ENCODE results near the gene BIN1. TPM values are rescaled to one million over a fixed set of nuclear protein-coding genes. Genes with fewer than 3 reads are reported as not detected.

Gene BIN1
- total RNA-seq, 1 donor from 2014 or later = 50.2 TPM

DNA sequence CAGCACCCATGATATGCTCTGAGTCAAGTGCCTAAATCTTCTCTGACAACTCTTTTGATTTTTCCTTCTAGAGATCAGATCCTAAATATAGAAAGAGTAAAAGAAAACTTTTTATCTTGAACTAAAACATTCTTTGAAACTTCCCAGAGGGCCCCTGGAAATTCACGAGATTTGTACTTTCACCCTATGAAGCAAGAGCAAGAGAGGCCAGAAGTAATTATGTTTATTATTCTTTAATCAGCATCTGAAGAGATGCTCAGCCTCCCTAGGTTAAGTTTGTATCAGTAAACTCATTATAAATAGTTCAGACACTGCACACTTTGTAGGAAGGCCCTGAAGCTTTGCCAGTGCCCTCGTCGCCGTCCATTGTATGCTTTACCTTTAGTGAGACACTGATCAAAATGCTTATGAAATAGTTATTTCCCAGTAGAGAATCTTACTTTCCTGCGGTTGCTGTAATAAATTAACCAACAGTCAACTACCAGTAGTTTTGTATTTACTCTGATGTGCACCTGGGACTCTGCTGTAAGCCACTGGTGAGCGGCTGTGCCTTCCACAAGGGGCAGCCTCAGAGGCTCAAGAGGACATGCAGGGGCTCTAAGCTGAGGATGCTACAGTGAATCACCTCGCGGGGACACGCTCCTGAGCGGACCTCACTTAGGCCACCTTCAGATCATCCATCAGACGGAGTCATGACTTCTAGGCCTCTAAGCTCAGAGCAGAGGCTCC is 71.9 kb downstream of the BIN1 start:
- H3K27ac ChIP-seq (ENCODE audit: low read depth, low read length) = no peak overlapping the region
- Mint-ChIP-seq H3K36me3 (ENCODE audit: low read depth, unreplicated experiment) (no peaks in the 10 kb centered on the region), H3K4me3 (ENCODE audit: unreplicated experiment) (no peak overlapping the region), H3K27ac (ENCODE audit: unreplicated experiment) (no peak overlapping the region), H3K27me3 (ENCODE audit: low read depth, unreplicated experiment) (peaks cover 13% of the 10 kb centered on the region), H3K9me3 (ENCODE audit: unreplicated experiment) (peaks cover 2% of the 10 kb centered on the region), H3K4me1 (ENCODE audit: low read depth, unreplicated experiment) (no peaks in the 10 kb centered on the region)
- H4K20me1 ChIP-seq (ENCODE audit: insufficient read depth, low read length) = no peaks in the 10 kb centered on the region
- FAIRE-seq (no peak), DNase-seq (ENCODE audit: low read depth) (no peak)
- no peaks in the 10 kb centered on the region for H3K36me3 ChIP-seq (ENCODE audit: insufficient read depth, low read length)
- no peaks in the 10 kb centered on the region for H3K27me3 ChIP-seq (ENCODE audit: insufficient read depth, low read length)
- H3K4me2 ChIP-seq (ENCODE audit: low read length) = no peak overlapping the region
- H3K4me1 ChIP-seq (ENCODE audit: insufficient read depth, low read length) = no peaks in the 10 kb centered on the region
- H3K79me2 ChIP-seq (ENCODE audit: insufficient read depth, low read length) = no peaks in the 10 kb centered on the region
- no peak for TF ChIP-seq EZH2 (IDR thresholded peaks at IDR 0.05; ENCODE audit: insufficient read depth, low read length)
- TF ChIP-seq, protein P1, sequence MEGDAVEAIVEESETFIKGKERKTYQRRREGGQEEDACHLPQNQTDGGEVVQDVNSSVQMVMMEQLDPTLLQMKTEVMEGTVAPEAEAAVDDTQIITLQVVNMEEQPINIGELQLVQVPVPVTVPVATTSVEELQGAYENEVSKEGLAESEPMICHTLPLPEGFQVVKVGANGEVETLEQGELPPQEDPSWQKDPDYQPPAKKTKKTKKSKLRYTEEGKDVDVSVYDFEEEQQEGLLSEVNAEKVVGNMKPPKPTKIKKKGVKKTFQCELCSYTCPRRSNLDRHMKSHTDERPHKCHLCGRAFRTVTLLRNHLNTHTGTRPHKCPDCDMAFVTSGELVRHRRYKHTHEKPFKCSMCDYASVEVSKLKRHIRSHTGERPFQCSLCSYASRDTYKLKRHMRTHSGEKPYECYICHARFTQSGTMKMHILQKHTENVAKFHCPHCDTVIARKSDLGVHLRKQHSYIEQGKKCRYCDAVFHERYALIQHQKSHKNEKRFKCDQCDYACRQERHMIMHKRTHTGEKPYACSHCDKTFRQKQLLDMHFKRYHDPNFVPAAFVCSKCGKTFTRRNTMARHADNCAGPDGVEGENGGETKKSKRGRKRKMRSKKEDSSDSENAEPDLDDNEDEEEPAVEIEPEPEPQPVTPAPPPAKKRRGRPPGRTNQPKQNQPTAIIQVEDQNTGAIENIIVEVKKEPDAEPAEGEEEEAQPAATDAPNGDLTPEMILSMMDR (IDR thresholded peaks at IDR 0.05; ENCODE audit: insufficient read depth, low read depth, low read length) = no peak
- H3K9me3 ChIP-seq (ENCODE audit: insufficient read depth, low read depth, low read length) = no peaks in the 10 kb centered on the region
- H3K9ac ChIP-seq (ENCODE audit: low read length) = no peak overlapping the region
- H2AFZ ChIP-seq (ENCODE audit: low read depth, low read length) = no peak overlapping the region
- H3K4me3 ChIP-seq (ENCODE audit: insufficient read depth, low read depth, low read length) = no peak overlapping the region

DNA sequence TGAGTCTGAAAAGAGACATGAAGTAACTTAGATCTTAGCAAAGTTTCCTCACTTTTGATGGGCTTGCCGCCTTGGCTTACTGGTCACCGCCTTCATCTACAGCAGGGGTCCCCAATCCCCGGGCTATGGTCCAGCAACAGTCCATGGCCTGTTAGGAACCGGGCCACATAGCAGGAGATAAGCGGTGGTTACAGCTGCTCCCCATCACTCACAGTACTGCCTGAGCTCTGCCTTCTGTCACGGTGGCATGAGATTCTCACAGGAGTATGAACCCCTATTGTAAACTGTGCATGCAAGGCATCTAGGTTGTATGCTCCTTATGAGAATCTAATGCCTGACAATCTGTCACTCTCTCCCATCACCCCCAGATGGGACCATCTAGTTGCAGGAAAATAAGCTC is 72.9 kb downstream of the BIN1 start:
- H3K4me3 Mint-ChIP-seq (ENCODE audit: unreplicated experiment) = no peak overlapping the region
- Histone ChIP-seq H2AFZ (ENCODE audit: low read depth, low read length) (no peak overlapping the region), H3K9me3 (ENCODE audit: insufficient read depth, low read depth, low read length) (no peaks in the 10 kb centered on the region)

More for the DNA sequence above, 72.9 kb downstream of the BIN1 start:
- Histone ChIP-seq H3K27ac (ENCODE audit: low read depth, low read length) (no peak overlapping the region), H3K79me2 (ENCODE audit: insufficient read depth, low read length) (no peaks in the 10 kb centered on the region), H4K20me1 (ENCODE audit: insufficient read depth, low read length) (no peaks in the 10 kb centered on the region), H3K9ac (ENCODE audit: low read length) (no peak overlapping the region), H3K4me3 (ENCODE audit: insufficient read depth, low read depth, low read length) (no peak overlapping the region), H3K36me3 (ENCODE audit: insufficient read depth, low read length) (no peaks in the 10 kb centered on the region), H3K27me3 (ENCODE audit: insufficient read depth, low read length) (no peaks in the 10 kb centered on the region), H3K4me2 (ENCODE audit: low read length) (no peak overlapping the region), H3K4me1 (ENCODE audit: insufficient read depth, low read length) (no peaks in the 10 kb centered on the region)
- TF ChIP-seq, protein P1 (IDR thresholded peaks at IDR 0.05; ENCODE audit: insufficient read depth, low read depth, low read length) = no peak
- no peak for TF ChIP-seq EZH2 (IDR thresholded peaks at IDR 0.05; ENCODE audit: insufficient read depth, low read length)
- peaks cover 13% of the 10 kb centered on the region for H3K27me3 Mint-ChIP-seq (ENCODE audit: low read depth, unreplicated experiment)
- no peak overlapping the region for H3K27ac Mint-ChIP-seq (ENCODE audit: unreplicated experiment)
- DNase-seq (ENCODE audit: low read depth) (no peak), FAIRE-seq (no peak)
- H3K9me3 Mint-ChIP-seq (ENCODE audit: unreplicated experiment) = peaks cover 2% of the 10 kb centered on the region
- H3K4me1 Mint-ChIP-seq (ENCODE audit: low read depth, unreplicated experiment) = no peaks in the 10 kb centered on the region
- no peaks in the 10 kb centered on the region for H3K36me3 Mint-ChIP-seq (ENCODE audit: low read depth, unreplicated experiment)

Measured in astrocyte (in vitro differentiated cells and primary cell).